T-helper 2 cell treated with Interferon-gamma antibody and Interleukin-4, amounts not matched to agents 5 μg/mL and 100 μg/mL, for 36 hours (primary cell): ENCODE results near the gene FLNC.
A peak's percentile ranks its signal among the peaks of the same experiment; 100 is the strongest.

Experiments used
- DNase-seq: peaks from one replicate; pipeline ENCODE4 v3.0.0; 2021; ENCODE audit warnings: low spot score
- H3K27ac Mint-ChIP-seq: one replicate; pipeline ENCODE4 v1.8.0; 2021; ENCODE audit warnings: mild to moderate bottlenecking, mixed read lengths
- H3K27me3 Mint-ChIP-seq: one replicate; pipeline ENCODE4 v1.8.0; 2021; ENCODE audit warnings: low read depth, mixed read lengths
- H3K36me3 Mint-ChIP-seq: one replicate; pipeline ENCODE4 v1.8.0; 2021; ENCODE audit warnings: low read depth, mixed read lengths
- H3K4me1 Mint-ChIP-seq: one replicate; pipeline ENCODE4 v1.8.0; 2021; ENCODE audit warnings: low read depth, mixed read lengths
- H3K4me3 Mint-ChIP-seq: one replicate; pipeline ENCODE4 v1.8.0; 2022; ENCODE audit warnings: mild to moderate bottlenecking, moderate library complexity, mixed read lengths
- H3K9me3 Mint-ChIP-seq: one replicate; pipeline ENCODE4 v1.8.0; 2021; ENCODE audit warnings: mixed read lengths

FLNC gene

GRCh38 chr7:128830231-128831177, at the start of gene FLNC:
TSS of gene FLNC (plus strand) at chr7:128830406. CDS start at chr7:128830638, 232 bp downstream.
- H3K9me3 Mint-ChIP-seq: no peaks in the 10 kb centered on the region
- DNase-seq: peak; percentile 15
- H3K4me3 Mint-ChIP-seq: peak within 1 kb of the TSS; percentile 56
- peaks cover 2% of the 10 kb centered on the region for H3K4me1 Mint-ChIP-seq
- H3K27me3 Mint-ChIP-seq: peaks cover 54% of the 10 kb centered on the region
- H3K27ac Mint-ChIP-seq: no peak within 1 kb of the TSS
- H3K36me3 Mint-ChIP-seq: no peaks in the 10 kb centered on the region

- no peak overlapping the region for H3K4me3 Mint-ChIP-seq
- H3K4me1 Mint-ChIP-seq: peaks cover 2% of the 10 kb centered on the region
- H3K27me3 Mint-ChIP-seq: peaks cover 20% of the 10 kb centered on the region
- H3K9me3 Mint-ChIP-seq: peaks cover 14% of the 10 kb centered on the region
- no peak for DNase-seq
- peaks cover 3% of the 10 kb centered on the region for H3K36me3 Mint-ChIP-seq
- H3K27ac Mint-ChIP-seq: no peak overlapping the region
These were observed 49.1 kb upstream of the FLNC start for GRCh38 chr7:128781126-128781525.

GRCh38 chr7:128781851-128782250, 48.4 kb upstream of the FLNC start:
- Mint-ChIP-seq H3K9me3 (peaks cover 14% of the 10 kb centered on the region), H3K4me1 (peaks cover 2% of the 10 kb centered on the region), H3K36me3 (peaks cover 3% of the 10 kb centered on the region), H3K27ac (no peak overlapping the region), H3K4me3 (no peak overlapping the region), H3K27me3 (peaks cover 22% of the 10 kb centered on the region)
- no peak for DNase-seq

- Mint-ChIP-seq H3K27ac (no peak overlapping the region), H3K27me3 (peaks cover 32% of the 10 kb centered on the region), H3K9me3 (peaks cover under 1% of the 10 kb centered on the region), H3K36me3 (no peaks in the 10 kb centered on the region), H3K4me1 (peaks cover 3% of the 10 kb centered on the region), H3K4me3 (no peak overlapping the region)
- DNase-seq: no peak
These were observed 46.9 kb upstream of the FLNC start for GRCh38 chr7:128783143-128783861.

GRCh38 chr7:128785738-128786137, 44.5 kb upstream of the FLNC start:
- H3K4me1 Mint-ChIP-seq: peaks cover 6% of the 10 kb centered on the region
- no peaks in the 10 kb centered on the region for H3K9me3 Mint-ChIP-seq
- no peaks in the 10 kb centered on the region for H3K36me3 Mint-ChIP-seq
- no peak for DNase-seq
- H3K27me3 Mint-ChIP-seq: peaks cover 50% of the 10 kb centered on the region
- no peak overlapping the region for H3K27ac Mint-ChIP-seq
- no peak overlapping the region for H3K4me3 Mint-ChIP-seq

- Mint-ChIP-seq H3K9me3 (no peaks in the 10 kb centered on the region), H3K27me3 (peaks cover 40% of the 10 kb centered on the region), H3K4me1 (peaks cover 8% of the 10 kb centered on the region), H3K27ac (no peak overlapping the region), H3K4me3 (peak overlapping the region; percentile 2), H3K36me3 (no peaks in the 10 kb centered on the region)
- DNase-seq: no peak
These were observed 41.5 kb upstream of the FLNC start for GRCh38 chr7:128788446-128789412.

GRCh38 chr7:128790315-128791041, 39.7 kb upstream of the FLNC start:
- Mint-ChIP-seq H3K27me3 (peaks cover 39% of the 10 kb centered on the region), H3K27ac (peak overlapping the region; percentile 50), H3K4me3 (peak overlapping the region; percentile 79), H3K9me3 (no peaks in the 10 kb centered on the region), H3K4me1 (peaks cover 10% of the 10 kb centered on the region), H3K36me3 (no peaks in the 10 kb centered on the region)
- no peak for DNase-seq

- peak within 1 kb of the TSS; percentile 58 for H3K27ac Mint-ChIP-seq
- H3K36me3 Mint-ChIP-seq: no peaks in the 10 kb centered on the region
- H3K27me3 Mint-ChIP-seq: peaks cover 30% of the 10 kb centered on the region
- no peaks in the 10 kb centered on the region for H3K9me3 Mint-ChIP-seq
- H3K4me1 Mint-ChIP-seq: peaks cover 10% of the 10 kb centered on the region
- peak; percentile 72 for DNase-seq
- H3K4me3 Mint-ChIP-seq: peak within 1 kb of the TSS; percentile 79
These were observed 38.9 kb upstream of the FLNC start, which contains the start of gene CCDC136 for GRCh38 chr7:128791121-128791971. TSS of gene CCDC136 (plus strand) at chr7:128791968. CDS start at chr7:128792412, 444 bp downstream.

GRCh38 chr7:128791972-128792327, 38.3 kb upstream of the FLNC start:
- Mint-ChIP-seq H3K9me3 (no peaks in the 10 kb centered on the region), H3K4me3 (peak overlapping the region; percentile 79), H3K36me3 (no peaks in the 10 kb centered on the region), H3K27ac (no peak overlapping the region), H3K27me3 (peaks cover 29% of the 10 kb centered on the region), H3K4me1 (peaks cover 10% of the 10 kb centered on the region)
- DNase-seq: no peak

- Mint-ChIP-seq H3K27ac (no peak overlapping the region), H3K9me3 (no peaks in the 10 kb centered on the region), H3K4me1 (peaks cover 6% of the 10 kb centered on the region), H3K27me3 (peaks cover 25% of the 10 kb centered on the region), H3K4me3 (peak overlapping the region; percentile 56), H3K36me3 (no peaks in the 10 kb centered on the region)
- DNase-seq: no peak
These were observed 37.6 kb upstream of the FLNC start for GRCh38 chr7:128792471-128793180.

- no peak overlapping the region for H3K4me3 Mint-ChIP-seq
- no peak for DNase-seq
- H3K4me1 Mint-ChIP-seq: peaks cover 6% of the 10 kb centered on the region
- no peaks in the 10 kb centered on the region for H3K36me3 Mint-ChIP-seq
- H3K9me3 Mint-ChIP-seq: no peaks in the 10 kb centered on the region
- no peak overlapping the region for H3K27ac Mint-ChIP-seq
- peaks cover 22% of the 10 kb centered on the region for H3K27me3 Mint-ChIP-seq
These were observed 37.0 kb upstream of the FLNC start for GRCh38 chr7:128793181-128793547.

GRCh38 chr7:128794020-128794419, 36.2 kb upstream of the FLNC start:
- H3K4me3 Mint-ChIP-seq: no peak overlapping the region
- no peaks in the 10 kb centered on the region for H3K9me3 Mint-ChIP-seq
- H3K27me3 Mint-ChIP-seq: peaks cover 15% of the 10 kb centered on the region
- H3K36me3 Mint-ChIP-seq: no peaks in the 10 kb centered on the region
- peaks cover 6% of the 10 kb centered on the region for H3K4me1 Mint-ChIP-seq
- no peak for DNase-seq
- H3K27ac Mint-ChIP-seq: no peak overlapping the region
